ENCODE measurements around the gene DCPS.

DNA sequence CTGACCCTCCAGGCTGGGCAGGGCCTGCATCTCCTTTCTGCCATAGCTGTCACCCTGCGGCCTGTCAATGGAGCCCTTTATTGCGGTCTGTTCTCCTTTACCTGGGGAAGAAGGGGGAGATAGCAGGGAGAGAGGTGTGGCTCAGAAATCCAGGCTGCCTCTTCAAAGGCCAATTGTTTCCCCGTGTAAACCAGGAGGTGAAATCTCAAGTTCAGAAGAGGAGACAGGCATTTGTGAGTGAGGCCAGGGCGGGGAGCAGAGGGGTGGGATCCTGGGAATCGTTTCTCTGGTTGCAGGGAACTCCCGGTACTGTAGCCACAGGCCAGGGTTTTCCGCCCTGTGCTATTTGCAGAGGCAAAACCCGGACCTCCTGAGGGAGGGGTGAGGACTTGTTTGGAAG is 9.1 kb downstream of the DCPS start:
- TF ChIP-seq, protein P1, sequence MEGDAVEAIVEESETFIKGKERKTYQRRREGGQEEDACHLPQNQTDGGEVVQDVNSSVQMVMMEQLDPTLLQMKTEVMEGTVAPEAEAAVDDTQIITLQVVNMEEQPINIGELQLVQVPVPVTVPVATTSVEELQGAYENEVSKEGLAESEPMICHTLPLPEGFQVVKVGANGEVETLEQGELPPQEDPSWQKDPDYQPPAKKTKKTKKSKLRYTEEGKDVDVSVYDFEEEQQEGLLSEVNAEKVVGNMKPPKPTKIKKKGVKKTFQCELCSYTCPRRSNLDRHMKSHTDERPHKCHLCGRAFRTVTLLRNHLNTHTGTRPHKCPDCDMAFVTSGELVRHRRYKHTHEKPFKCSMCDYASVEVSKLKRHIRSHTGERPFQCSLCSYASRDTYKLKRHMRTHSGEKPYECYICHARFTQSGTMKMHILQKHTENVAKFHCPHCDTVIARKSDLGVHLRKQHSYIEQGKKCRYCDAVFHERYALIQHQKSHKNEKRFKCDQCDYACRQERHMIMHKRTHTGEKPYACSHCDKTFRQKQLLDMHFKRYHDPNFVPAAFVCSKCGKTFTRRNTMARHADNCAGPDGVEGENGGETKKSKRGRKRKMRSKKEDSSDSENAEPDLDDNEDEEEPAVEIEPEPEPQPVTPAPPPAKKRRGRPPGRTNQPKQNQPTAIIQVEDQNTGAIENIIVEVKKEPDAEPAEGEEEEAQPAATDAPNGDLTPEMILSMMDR (conservative IDR thresholded peaks at IDR 0.05), result no peak
- no peak for TF ChIP-seq EZH2 (IDR thresholded peaks at IDR 0.05; ENCODE audit: low read depth)
